Mammary epithelial cell (primary cell): ENCODE data around the gene RAPGEFL1.

Experiments used
- CTCF ChIP-seq, 2 donors: IDR thresholded peaks in 1 of 2; conservative IDR thresholded peaks in 1 of 2; 2 replicates each; pipeline ENCODE4 v1.5.1; 2011 to 2012; ENCODE audit warnings: inconsistent platforms in 2 of 2, low read length in 2 of 2, mild to moderate bottlenecking in 2 of 2, control low read depth in 1 of 2, low read depth in 1 of 2; ENCODE audit not compliant: insufficient read depth in 1 of 2; ENCODE audit errors: extremely low read depth in 1 of 2
- EZH2 ChIP-seq: IDR thresholded peaks from 2 replicates; pipeline ENCODE4 v1.6.1; 2012; ENCODE audit warnings: low read length, inconsistent platforms, borderline replicate concordance

- TF ChIP-seq EZH2 (no peak), CTCF (conservative IDR thresholded peaks at IDR 0.05 in 1 of 2, IDR thresholded peaks at IDR 0.05 in 1 of 2; ENCODE audit: extremely low read depth in 1 of 2, insufficient read depth in 1 of 2, low read depth in 1 of 2, low read length in 2 of 2) (no peak)
These were observed 25.9 kb downstream of the RAPGEFL1 start for GRCh38 chr17:40203131-40203530.
